Tibial nerve (tissue), 3 donors: ENCODE data around the gene LMCD1.

Source experiments
- POLR2A ChIP-seq, 2 donors: fragments of 450-650 bp; IDR thresholded peaks; one replicate each; pipeline ENCODE4 v1.6.1; 2017; ENCODE audit warnings: antibody characterized with exemption in 2 of 2, mild to moderate bottlenecking in 2 of 2, moderate library complexity in 2 of 2
- TF ChIP-seq, protein P1 (sequence below), 5 experiments: fragments of 200-600 bp in 3 of 5; fragments of 450-650 bp in 2 of 5; sonication (generic) in 3 of 5; IDR thresholded peaks; one replicate each; pipeline ENCODE4 v1.5.1; 2016 to 2019; ENCODE audit warnings: antibody characterized with exemption in 5 of 5, mild to moderate bottlenecking in 3 of 5, moderate library complexity in 2 of 5

DNA sequence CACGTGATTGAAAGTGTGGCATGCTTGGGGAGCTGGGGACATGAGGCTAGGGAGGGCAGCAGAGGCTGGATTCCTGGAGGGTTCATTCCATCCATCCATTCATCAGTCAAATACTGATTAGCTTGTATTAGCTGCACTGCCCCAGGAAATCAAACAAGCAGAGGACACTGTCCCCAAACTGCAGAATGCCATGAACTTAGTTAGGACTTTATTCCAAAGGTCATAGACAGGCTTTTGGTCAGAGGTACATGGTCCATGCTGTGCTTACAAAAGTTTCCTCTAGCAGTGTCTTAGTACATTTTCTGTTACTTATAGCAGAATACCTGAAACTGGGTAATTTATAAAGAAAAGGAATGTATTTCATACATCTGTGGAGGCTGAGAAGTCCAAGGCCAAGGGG, 47.7 kb downstream of the LMCD1 start:
- TF ChIP-seq POLR2A (IDR thresholded peaks at IDR 0.05) = no peak
- TF ChIP-seq, protein P1, sequence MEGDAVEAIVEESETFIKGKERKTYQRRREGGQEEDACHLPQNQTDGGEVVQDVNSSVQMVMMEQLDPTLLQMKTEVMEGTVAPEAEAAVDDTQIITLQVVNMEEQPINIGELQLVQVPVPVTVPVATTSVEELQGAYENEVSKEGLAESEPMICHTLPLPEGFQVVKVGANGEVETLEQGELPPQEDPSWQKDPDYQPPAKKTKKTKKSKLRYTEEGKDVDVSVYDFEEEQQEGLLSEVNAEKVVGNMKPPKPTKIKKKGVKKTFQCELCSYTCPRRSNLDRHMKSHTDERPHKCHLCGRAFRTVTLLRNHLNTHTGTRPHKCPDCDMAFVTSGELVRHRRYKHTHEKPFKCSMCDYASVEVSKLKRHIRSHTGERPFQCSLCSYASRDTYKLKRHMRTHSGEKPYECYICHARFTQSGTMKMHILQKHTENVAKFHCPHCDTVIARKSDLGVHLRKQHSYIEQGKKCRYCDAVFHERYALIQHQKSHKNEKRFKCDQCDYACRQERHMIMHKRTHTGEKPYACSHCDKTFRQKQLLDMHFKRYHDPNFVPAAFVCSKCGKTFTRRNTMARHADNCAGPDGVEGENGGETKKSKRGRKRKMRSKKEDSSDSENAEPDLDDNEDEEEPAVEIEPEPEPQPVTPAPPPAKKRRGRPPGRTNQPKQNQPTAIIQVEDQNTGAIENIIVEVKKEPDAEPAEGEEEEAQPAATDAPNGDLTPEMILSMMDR (IDR thresholded peaks at IDR 0.05) = no peak
